Endodermal cell (in vitro differentiated cells): ENCODE measurements around the gene GSTM4. TPM values are rescaled to one million over a fixed set of nuclear protein-coding genes. Genes with fewer than 3 reads are reported as not detected.

ENCODE experiments used
- DNase-seq: peaks from one replicate; pipeline ENCODE4 v3.0.0-alpha.2; 2017
- H3K27ac ChIP-seq: 2 replicates; pipeline ENCODE4 v1.5.1; 2013; ENCODE audit warnings: mild to moderate bottlenecking, low read depth, low read length, moderate library complexity
- H3K27me3 ChIP-seq: 2 replicates; pipeline ENCODE4 v1.6.1; 2013; ENCODE audit warnings: mild to moderate bottlenecking, low read length, moderate library complexity; ENCODE audit not compliant: insufficient read depth, control insufficient read depth, poor library complexity, severe bottlenecking
- H3K36me3 ChIP-seq: 2 replicates; pipeline ENCODE4 v1.7.0; 2013; ENCODE audit warnings: mild to moderate bottlenecking, low read length, moderate library complexity; ENCODE audit not compliant: control insufficient read depth, insufficient read depth
- H3K4me1 ChIP-seq: one replicate; pipeline ENCODE4 v1.7.0; 2013; ENCODE audit warnings: low read length; ENCODE audit not compliant: control insufficient read depth, insufficient read depth
- H3K4me3 ChIP-seq: 2 replicates; pipeline ENCODE4 v1.5.1; 2013; ENCODE audit warnings: mild to moderate bottlenecking, low read length, moderate library complexity
- H3K9ac ChIP-seq: 2 replicates; pipeline ENCODE4 v1.6.1; 2013; ENCODE audit warnings: mild to moderate bottlenecking, low read length, moderate library complexity; ENCODE audit not compliant: poor library complexity, severe bottlenecking; ENCODE audit errors: extremely low read depth
- H3K9me3 ChIP-seq: 2 replicates; pipeline ENCODE4 v1.6.1; 2013; ENCODE audit warnings: mild to moderate bottlenecking, low read length, moderate library complexity; ENCODE audit not compliant: control insufficient read depth
- H3K27ac Mint-ChIP-seq: 2 replicates; pipeline ENCODE4 v1.8.0; 2020; ENCODE audit warnings: mixed read lengths
- H3K27me3 Mint-ChIP-seq: 2 replicates; pipeline ENCODE4 v1.8.0; 2021; ENCODE audit warnings: mild to moderate bottlenecking, mixed read lengths; ENCODE audit not compliant: insufficient read depth
- H3K36me3 Mint-ChIP-seq: 2 replicates; pipeline ENCODE4 v1.8.0; 2020; ENCODE audit warnings: low read depth, mixed read lengths
- H3K4me1 Mint-ChIP-seq: 2 replicates; pipeline ENCODE4 v1.8.0; 2020; ENCODE audit warnings: mixed read lengths
- H3K4me3 Mint-ChIP-seq: 2 replicates; pipeline ENCODE4 v1.8.0; 2020; ENCODE audit warnings: mild to moderate bottlenecking, moderate library complexity, mixed read lengths
- H3K9me3 Mint-ChIP-seq: 2 replicates; pipeline ENCODE4 v1.8.0; 2020; ENCODE audit warnings: mild to moderate bottlenecking, mixed read lengths
- WGBS, 2 experiments: methylation state at CpG; one replicate each; pipeline versions ENCODE4 v1.1.5 to v1.1.7; 2013; ENCODE audit warnings: missing lambda C conversion rate in 2 of 2, mixed read lengths in 1 of 2; ENCODE audit not compliant: insufficient coverage in 1 of 2, insufficient read length in 1 of 2; 5-methylcytosine and 5-hydroxymethylcytosine counted together
- total RNA-seq, 2 donors: library from RNA; stranded (reverse); fragmentation: NEBNext Ultra II Directional in 1 of 2; extraction: Animal tissue kit (Norgen Biotek cat#: 25700) in 1 of 2; gene quantifications; 2 replicates in 1 of 2; 3 replicates in 1 of 2; pipeline ENCODE4 v1.2.1, GENCODE V29; 2021
- TF ChIP-seq, protein P1 (sequence below): fragments of 200-600 bp; sonication (generic); conservative IDR thresholded peaks from 2 replicates; pipeline ENCODE4 v1.5.0; 2021; ENCODE audit warnings: antibody characterized with exemption, mild to moderate bottlenecking

Gene GSTM4
- total RNA-seq, 2 donors from 2014 or later: 20.1 to 28.5 TPM

DNA sequence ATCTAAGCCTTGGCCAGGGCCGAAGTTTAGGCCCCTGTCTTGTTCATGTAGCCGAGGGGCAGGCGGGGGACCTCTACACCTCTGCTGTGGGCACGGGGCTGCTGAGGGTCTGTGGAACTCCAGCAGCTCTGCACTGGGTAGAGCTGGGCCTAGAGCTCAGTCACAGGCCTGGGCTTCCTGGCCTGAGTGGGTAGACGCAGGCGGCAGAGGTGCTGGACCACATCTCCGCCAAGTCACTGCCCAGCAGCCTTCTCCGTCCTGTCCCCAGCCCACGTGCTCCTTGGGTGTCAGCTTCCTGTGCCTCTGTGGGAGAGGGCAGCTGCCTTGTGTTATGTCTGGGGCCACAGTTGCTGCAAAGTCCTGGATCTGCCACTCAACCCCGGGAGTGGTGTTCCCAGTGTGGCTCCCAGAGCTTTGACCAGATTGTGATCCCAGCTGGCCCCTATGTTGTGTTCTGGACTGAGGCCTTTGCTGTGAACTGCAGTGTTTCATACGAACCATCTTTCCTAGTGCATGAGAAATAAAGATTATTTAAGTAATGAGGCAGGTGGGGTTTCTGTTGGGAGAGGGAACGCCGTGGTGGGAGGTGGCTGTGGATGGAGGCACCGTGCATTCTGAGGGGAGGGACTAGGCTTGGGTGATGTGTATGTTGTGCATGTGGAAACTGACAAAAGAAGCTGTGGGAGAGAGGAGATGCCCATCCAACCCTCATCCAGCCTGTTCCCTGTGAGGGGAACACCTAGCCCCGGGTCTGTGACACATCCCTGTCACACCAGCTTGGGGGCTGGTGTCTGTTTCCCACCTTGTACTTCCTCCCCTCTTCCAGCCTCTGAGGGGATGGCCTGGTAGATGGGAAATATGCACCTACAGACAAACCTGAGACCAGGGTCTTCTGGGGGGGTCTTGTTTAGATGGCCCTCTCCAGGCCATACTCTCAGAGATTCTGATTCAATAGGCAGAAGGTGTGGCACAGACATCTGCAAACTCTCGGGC lies 24.1 kb upstream of the GSTM4 start:
- Histone ChIP-seq H3K9me3 (no peaks in the 10 kb centered on the region), H3K27ac (peak overlapping the region; percentile 26), H3K9ac (no peak overlapping the region), H3K4me3 (no peak overlapping the region), H3K4me1 (peaks cover 6% of the 10 kb centered on the region), H3K36me3 (peaks cover 25% of the 10 kb centered on the region), H3K27me3 (no peaks in the 10 kb centered on the region)
- no peaks in the 10 kb centered on the region for H3K27me3 Mint-ChIP-seq
- H3K4me1 Mint-ChIP-seq: peaks cover 10% of the 10 kb centered on the region
- DNase-seq: no peak
- peaks cover 29% of the 10 kb centered on the region for H3K36me3 Mint-ChIP-seq
- H3K27ac Mint-ChIP-seq: no peak overlapping the region
- no peaks in the 10 kb centered on the region for H3K9me3 Mint-ChIP-seq
- H3K4me3 Mint-ChIP-seq: no peak overlapping the region
- WGBS, 2 experiments: 92% methylated on average over 8 to 16 of the region's 16 CpGs
- TF ChIP-seq, protein P1, sequence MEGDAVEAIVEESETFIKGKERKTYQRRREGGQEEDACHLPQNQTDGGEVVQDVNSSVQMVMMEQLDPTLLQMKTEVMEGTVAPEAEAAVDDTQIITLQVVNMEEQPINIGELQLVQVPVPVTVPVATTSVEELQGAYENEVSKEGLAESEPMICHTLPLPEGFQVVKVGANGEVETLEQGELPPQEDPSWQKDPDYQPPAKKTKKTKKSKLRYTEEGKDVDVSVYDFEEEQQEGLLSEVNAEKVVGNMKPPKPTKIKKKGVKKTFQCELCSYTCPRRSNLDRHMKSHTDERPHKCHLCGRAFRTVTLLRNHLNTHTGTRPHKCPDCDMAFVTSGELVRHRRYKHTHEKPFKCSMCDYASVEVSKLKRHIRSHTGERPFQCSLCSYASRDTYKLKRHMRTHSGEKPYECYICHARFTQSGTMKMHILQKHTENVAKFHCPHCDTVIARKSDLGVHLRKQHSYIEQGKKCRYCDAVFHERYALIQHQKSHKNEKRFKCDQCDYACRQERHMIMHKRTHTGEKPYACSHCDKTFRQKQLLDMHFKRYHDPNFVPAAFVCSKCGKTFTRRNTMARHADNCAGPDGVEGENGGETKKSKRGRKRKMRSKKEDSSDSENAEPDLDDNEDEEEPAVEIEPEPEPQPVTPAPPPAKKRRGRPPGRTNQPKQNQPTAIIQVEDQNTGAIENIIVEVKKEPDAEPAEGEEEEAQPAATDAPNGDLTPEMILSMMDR: no peak

DNA sequence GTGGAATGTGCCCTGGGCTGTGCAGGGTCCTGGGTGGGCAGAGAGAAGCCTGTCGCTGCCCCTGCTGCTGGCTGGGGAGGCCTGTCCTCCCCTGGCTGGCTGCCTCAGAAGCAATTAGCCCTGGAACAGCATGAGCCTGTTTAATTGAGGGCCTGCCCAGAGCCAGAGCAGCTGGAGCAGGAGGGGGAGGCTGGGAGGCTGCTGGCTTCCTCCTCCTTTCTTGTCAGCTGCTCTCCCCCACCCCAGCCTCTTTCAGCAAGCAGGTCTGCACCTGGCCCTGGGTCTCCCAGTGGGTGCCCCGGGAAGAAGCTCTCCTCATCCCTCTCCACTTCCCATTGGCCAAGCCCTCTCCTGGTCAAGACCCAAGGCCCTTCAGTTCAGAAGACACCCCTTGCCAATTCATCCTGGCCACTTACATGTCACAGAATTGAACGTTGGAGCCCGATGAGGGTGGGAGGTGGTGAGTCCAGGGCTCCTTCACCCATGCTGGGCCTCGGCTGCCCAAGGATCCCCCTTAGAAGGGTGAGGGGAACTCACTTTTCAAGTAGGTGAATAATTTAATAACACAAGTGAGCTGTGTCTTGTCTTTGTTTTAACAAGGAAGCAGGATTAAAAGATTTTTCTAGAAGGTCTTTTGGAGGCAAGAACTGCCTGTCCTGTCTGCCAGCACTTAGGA lies 23.1 kb upstream of the GSTM4 start:
- 80 to 88% methylated on average over 1 to 5 of the region's 5 CpGs for WGBS, 2 experiments
- peak; percentile 44 for DNase-seq
- H3K36me3 ChIP-seq: peaks cover 24% of the 10 kb centered on the region

DNA sequence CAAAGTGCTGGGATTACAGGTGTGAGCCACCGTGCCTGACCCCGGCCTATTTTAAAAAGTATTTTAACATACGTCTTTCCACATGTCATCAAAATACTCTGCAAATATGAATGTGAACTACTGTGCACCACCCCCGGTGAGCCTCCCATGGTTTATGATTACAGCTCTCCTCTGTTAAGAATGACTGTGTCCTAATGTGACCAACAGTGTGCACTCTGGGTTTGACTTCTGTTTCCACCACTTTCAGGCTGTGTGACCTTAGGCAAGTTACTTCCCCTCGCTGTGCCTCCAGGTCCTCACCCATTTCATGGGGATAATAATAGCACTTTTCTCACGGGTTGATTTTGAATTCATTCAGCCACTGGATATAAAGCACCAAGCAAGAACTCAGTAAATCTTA lies 21.6 kb upstream of the GSTM4 start:
- no peaks in the 10 kb centered on the region for H3K9me3 Mint-ChIP-seq
- H3K27me3 Mint-ChIP-seq: no peaks in the 10 kb centered on the region
- Histone ChIP-seq H3K36me3 (peaks cover 15% of the 10 kb centered on the region), H3K4me3 (no peak overlapping the region), H3K27me3 (no peaks in the 10 kb centered on the region), H3K27ac (no peak overlapping the region), H3K9me3 (no peaks in the 10 kb centered on the region), H3K4me1 (peaks cover 6% of the 10 kb centered on the region), H3K9ac (no peak overlapping the region)
- H3K4me1 Mint-ChIP-seq: peaks cover 14% of the 10 kb centered on the region
- no peak overlapping the region for H3K27ac Mint-ChIP-seq
- DNase-seq: no peak
- peaks cover 12% of the 10 kb centered on the region for H3K36me3 Mint-ChIP-seq
- TF ChIP-seq, protein P1: no peak
- no peak overlapping the region for H3K4me3 Mint-ChIP-seq
- WGBS, 2 experiments: 85 to 94% methylated on average over 4 to 6 of the region's 6 CpGs

More for the DNA sequence above, 23.1 kb upstream of the GSTM4 start:
- peaks cover 23% of the 10 kb centered on the region for H3K36me3 Mint-ChIP-seq
- no peak overlapping the region for H3K4me3 Mint-ChIP-seq
- Histone ChIP-seq H3K4me1 (peaks cover 6% of the 10 kb centered on the region), H3K27me3 (no peaks in the 10 kb centered on the region), H3K27ac (peak overlapping the region; percentile 32), H3K4me3 (no peak overlapping the region), H3K9me3 (no peaks in the 10 kb centered on the region), H3K9ac (no peak overlapping the region)
- H3K27me3 Mint-ChIP-seq: no peaks in the 10 kb centered on the region
- no peaks in the 10 kb centered on the region for H3K9me3 Mint-ChIP-seq
- TF ChIP-seq, protein P1: no peak
- peaks cover 10% of the 10 kb centered on the region for H3K4me1 Mint-ChIP-seq
- no peak overlapping the region for H3K27ac Mint-ChIP-seq
